ENCODE measurements around the gene EFNB1. TPM values are rescaled to one million over a fixed set of nuclear protein-coding genes. Genes with fewer than 3 reads are reported as not detected.

Gene EFNB1
- total RNA-seq, 3 donors from 2014 or later (not counting 1 experiment from before 2014, with no cell fraction given) = 3.2 to 4.7 (median 3.3) TPM

DNA sequence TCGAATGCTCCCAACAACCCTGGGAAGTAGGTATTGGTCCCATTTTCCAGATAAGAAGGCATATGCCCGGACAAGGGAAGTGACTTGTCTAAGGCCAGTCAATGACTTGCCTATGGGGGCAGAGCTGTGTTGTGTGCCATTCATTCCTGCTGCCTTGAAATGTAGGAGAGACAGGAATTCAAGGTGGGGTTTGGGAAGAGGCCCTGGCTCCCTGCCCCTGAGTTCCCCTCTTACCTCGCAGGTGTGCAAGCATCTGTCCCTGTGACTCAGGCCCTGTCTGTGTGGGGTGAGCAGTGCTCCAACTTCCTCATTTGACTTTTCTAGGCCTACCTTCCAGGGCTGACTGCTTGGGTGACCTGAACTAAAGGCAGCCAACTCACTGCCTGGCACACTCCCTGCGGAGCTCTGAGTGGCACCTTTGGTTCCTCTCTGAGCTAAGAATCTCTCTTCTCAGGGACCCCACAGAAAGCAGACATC, 5.1 kb downstream of the EFNB1 start:
- H3K4me3 Mint-ChIP-seq = no peak overlapping the region
- no peaks in the 10 kb centered on the region for H3K36me3 Mint-ChIP-seq
- H3K4me1 Mint-ChIP-seq = peaks cover 0 to 21% of the 10 kb centered on the region in 2 donors
- H3K27me3 Mint-ChIP-seq (ENCODE audit: low read depth in 2 of 2) = peaks cover 0 to 3% of the 10 kb centered on the region in 2 donors
- Histone ChIP-seq H3K27ac (ENCODE audit: low read length) (no peak overlapping the region), H3K27me3 (ENCODE audit: control insufficient read depth, insufficient read depth, low read length) (peaks cover 3% of the 10 kb centered on the region), H3K4me1 (ENCODE audit: control insufficient read depth, insufficient read depth, low read length) (peaks cover 27% of the 10 kb centered on the region), H3K9me3 (ENCODE audit: control insufficient read depth, insufficient read depth, low read length) (no peaks in the 10 kb centered on the region), H3K4me3 (ENCODE audit: low read length) (no peak overlapping the region), H3K36me3 (ENCODE audit: control insufficient read depth, insufficient read depth, low read length) (no peaks in the 10 kb centered on the region)
- H3K27ac Mint-ChIP-seq = no peak overlapping the region
- no peaks in the 10 kb centered on the region for H3K9me3 Mint-ChIP-seq
- 74% methylated on average over 3 of the region's 4 CpGs for WGBS (ENCODE audit: insufficient coverage)
- no peak for TF ChIP-seq CTCF (IDR thresholded peaks at IDR 0.05)
- intact Hi-C loops (cut with micrococcal nuclease) = no loop called here
- ATAC-seq (no peak), DNase-seq (no peak)

DNA sequence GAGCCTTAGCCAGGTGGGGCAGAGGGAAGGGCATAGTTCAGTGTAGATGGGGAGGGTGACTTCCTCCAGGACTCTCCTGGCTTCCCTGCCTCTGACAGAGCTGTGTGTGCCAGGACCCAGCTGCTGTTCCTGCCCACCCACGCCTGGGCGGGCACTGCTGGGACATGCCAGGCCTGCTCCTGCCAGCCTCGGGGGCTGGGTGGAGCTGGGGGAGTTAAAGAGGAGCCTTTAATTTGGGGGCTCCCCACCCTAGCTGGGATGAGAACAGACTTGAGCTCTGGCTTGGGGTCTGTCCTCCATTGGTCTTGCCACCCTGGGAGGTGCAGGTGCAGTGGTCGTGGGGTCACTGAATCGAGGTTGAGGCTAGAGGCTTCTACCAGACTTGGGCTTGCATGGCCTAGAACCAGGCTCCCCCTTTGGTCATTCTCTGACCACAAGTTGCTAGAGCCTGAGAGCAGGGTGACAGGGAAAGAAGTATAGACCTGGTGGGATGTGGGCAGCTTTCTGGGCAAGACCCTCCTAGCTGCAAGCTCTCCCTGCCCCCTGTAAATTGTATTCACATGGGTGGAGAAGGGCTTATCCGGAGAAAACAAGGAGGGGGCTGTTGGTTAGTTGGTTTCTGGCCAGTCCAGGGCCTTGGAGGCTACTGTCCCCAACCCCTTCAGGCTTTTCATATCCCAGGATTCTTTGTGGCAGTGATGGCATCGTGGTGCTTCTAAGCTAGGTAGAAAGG, 5.7 kb downstream of the EFNB1 start:
- DNase-seq (no peak), ATAC-seq (no peak)
- no peak overlapping the region for H3K4me3 ChIP-seq (ENCODE audit: low read length)
- Mint-ChIP-seq H3K4me3 (no peak overlapping the region), H3K36me3 (no peaks in the 10 kb centered on the region), H3K9me3 (no peaks in the 10 kb centered on the region), H3K4me1 (peaks cover 0 to 21% of the 10 kb centered on the region in 2 donors), H3K27ac (no peak overlapping the region), H3K27me3 (ENCODE audit: low read depth in 2 of 2) (peaks cover 0 to 3% of the 10 kb centered on the region in 2 donors)
- TF ChIP-seq CTCF (IDR thresholded peaks at IDR 0.05) = no peak
- H3K27ac ChIP-seq (ENCODE audit: low read length) = no peak overlapping the region
- intact Hi-C loops (cut with micrococcal nuclease) = no loop called here
- H3K27me3 ChIP-seq (ENCODE audit: control insufficient read depth, insufficient read depth, low read length) = peaks cover 3% of the 10 kb centered on the region
- WGBS (ENCODE audit: insufficient coverage) = 89% methylated on average over 4 of the region's 7 CpGs
- H3K9me3 ChIP-seq (ENCODE audit: control insufficient read depth, insufficient read depth, low read length) = no peaks in the 10 kb centered on the region
- H3K4me1 ChIP-seq (ENCODE audit: control insufficient read depth, insufficient read depth, low read length) = peaks cover 27% of the 10 kb centered on the region
- no peaks in the 10 kb centered on the region for H3K36me3 ChIP-seq (ENCODE audit: control insufficient read depth, insufficient read depth, low read length)

- no peak overlapping the region for H3K4me3 ChIP-seq (ENCODE audit: low read length)
- H3K27me3 ChIP-seq (ENCODE audit: control insufficient read depth, insufficient read depth, low read length) = peaks cover 3% of the 10 kb centered on the region
- no peaks in the 10 kb centered on the region for H3K36me3 ChIP-seq (ENCODE audit: control insufficient read depth, insufficient read depth, low read length)
- peaks cover 22% of the 10 kb centered on the region for H3K4me1 ChIP-seq (ENCODE audit: control insufficient read depth, insufficient read depth, low read length)
- no peak overlapping the region for H3K27ac Mint-ChIP-seq
- intact Hi-C loops (cut with micrococcal nuclease) = no loop called here
- no peak for TF ChIP-seq CTCF (IDR thresholded peaks at IDR 0.05)
- no peaks in the 10 kb centered on the region for H3K36me3 Mint-ChIP-seq
- no peaks in the 10 kb centered on the region for H3K9me3 ChIP-seq (ENCODE audit: control insufficient read depth, insufficient read depth, low read length)
- peaks cover 0 to 3% of the 10 kb centered on the region in 2 donors for H3K27me3 Mint-ChIP-seq (ENCODE audit: low read depth in 2 of 2)
- 79% methylated on average over 2 of the region's 3 CpGs for WGBS (ENCODE audit: insufficient coverage)
- no peaks in the 10 kb centered on the region for H3K9me3 Mint-ChIP-seq
- no peak for DNase-seq
- ATAC-seq = no peak
- no peak overlapping the region for H3K4me3 Mint-ChIP-seq
- no peak overlapping the region for H3K27ac ChIP-seq (ENCODE audit: low read length)
- peaks cover 0 to 18% of the 10 kb centered on the region in 2 donors for H3K4me1 Mint-ChIP-seq
Measured at GRCh38 chrX:68835104-68835442, 6.3 kb downstream of the EFNB1 start.

DNA sequence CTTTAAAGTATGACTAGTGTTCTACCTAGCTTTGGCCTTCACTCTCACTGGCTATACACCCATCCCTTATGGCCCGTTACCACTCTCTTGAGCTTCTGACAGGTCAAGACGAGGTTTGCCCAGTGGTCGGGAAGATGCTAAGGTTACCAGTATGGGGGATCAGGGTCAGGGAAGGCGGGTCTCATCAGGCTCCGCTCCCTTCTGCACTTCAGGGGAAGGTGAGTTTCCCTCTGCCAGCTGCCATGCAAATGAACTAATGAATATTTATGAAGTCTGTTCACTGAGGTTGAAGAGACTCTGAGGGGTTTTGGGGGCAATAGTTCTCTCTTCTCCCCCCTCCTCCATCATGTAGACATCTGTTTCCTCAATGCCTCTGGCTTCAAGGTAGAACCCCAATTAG, 6.6 kb downstream of the EFNB1 start:
- H3K36me3 Mint-ChIP-seq = no peaks in the 10 kb centered on the region
- DNase-seq (no peak), ATAC-seq (no peak)
- H3K9me3 Mint-ChIP-seq = no peaks in the 10 kb centered on the region
- peaks cover 0 to 14% of the 10 kb centered on the region in 2 donors for H3K4me1 Mint-ChIP-seq
- Histone ChIP-seq H3K9me3 (ENCODE audit: control insufficient read depth, insufficient read depth, low read length) (no peaks in the 10 kb centered on the region), H3K27me3 (ENCODE audit: control insufficient read depth, insufficient read depth, low read length) (peaks cover under 1% of the 10 kb centered on the region), H3K36me3 (ENCODE audit: control insufficient read depth, insufficient read depth, low read length) (no peaks in the 10 kb centered on the region), H3K27ac (ENCODE audit: low read length) (no peak overlapping the region), H3K4me3 (ENCODE audit: low read length) (no peak overlapping the region), H3K4me1 (ENCODE audit: control insufficient read depth, insufficient read depth, low read length) (peaks cover 18% of the 10 kb centered on the region)
- intact Hi-C loops (cut with micrococcal nuclease) = no loop called here
- H3K4me3 Mint-ChIP-seq = no peak overlapping the region
- no peak for TF ChIP-seq CTCF (IDR thresholded peaks at IDR 0.05)
- WGBS (ENCODE audit: insufficient coverage) = 92% methylated on average over 5 of the region's 5 CpGs
- no peak overlapping the region for H3K27ac Mint-ChIP-seq
- peaks cover 0 to 3% of the 10 kb centered on the region in 2 donors for H3K27me3 Mint-ChIP-seq (ENCODE audit: low read depth in 2 of 2)

Data from natural killer cell (primary cell).